GM12892 (cell line): ENCODE data around the gene ZBTB39.

ENCODE experiments used
- POLR2A ChIP-seq: IDR thresholded peaks from 2 replicates; pipeline ENCODE4 v1.6.1; 2011; ENCODE audit warnings: low read depth, low read length, control low read depth
- POLR2AphosphoS5 ChIP-seq: IDR thresholded peaks from 2 replicates; pipeline ENCODE4 v1.6.1; 2011; ENCODE audit warnings: low read depth, low read length, control low read depth
- TAF1 ChIP-seq: IDR thresholded peaks from 2 replicates; pipeline ENCODE4 v1.6.1; 2011; ENCODE audit warnings: low read depth, mild to moderate bottlenecking, control low read depth, low read length, borderline replicate concordance

GRCh38 chr12:57037264-57037663 lies 30.9 kb upstream of the ZBTB39 start:
- TF ChIP-seq POLR2AphosphoS5, result no peak
- TF ChIP-seq POLR2A, result no peak
- TF ChIP-seq TAF1, result no peak
